Osteoblast (primary cell): ENCODE measurements around the gene ARHGDIB. TPM values are rescaled to one million over a fixed set of nuclear protein-coding genes. Genes with fewer than 3 reads are reported as not detected.

ENCODE experiments used
- DNase-seq: peaks from one replicate; pipeline ENCODE4 v3.0.0; 2011; ENCODE audit warnings: low spot score, mixed read lengths; ENCODE audit not compliant: insufficient read length; ENCODE audit errors: missing footprints
- H2AFZ ChIP-seq: 2 replicates; pipeline ENCODE4 v1.6.0; 2011; ENCODE audit warnings: mild to moderate bottlenecking, low read length
- H3K27ac ChIP-seq: 2 replicates; pipeline ENCODE4 v1.5.1; 2011; ENCODE audit warnings: mild to moderate bottlenecking, low read depth, low read length, moderate library complexity
- H3K27me3 ChIP-seq: 2 replicates; pipeline ENCODE4 v1.6.0; 2012; ENCODE audit warnings: mild to moderate bottlenecking, control low read depth, inconsistent platforms, low read length, moderate library complexity; ENCODE audit not compliant: insufficient read depth
- H3K36me3 ChIP-seq: 2 replicates; pipeline ENCODE4 v1.5.1; 2011; ENCODE audit warnings: mild to moderate bottlenecking, low read length, control low read depth, moderate library complexity; ENCODE audit not compliant: insufficient read depth
- H3K4me1 ChIP-seq: 2 replicates; pipeline ENCODE4 v1.5.1; 2011; ENCODE audit warnings: mild to moderate bottlenecking, low read length, control low read depth, moderate library complexity; ENCODE audit not compliant: insufficient read depth
- H3K4me2 ChIP-seq: 2 replicates; pipeline ENCODE4 v1.6.0; 2011; ENCODE audit warnings: mild to moderate bottlenecking, low read length; ENCODE audit not compliant: insufficient read depth
- H3K4me3 ChIP-seq: fragments of 200-600 bp; sonication (generic); 3 replicates; pipeline ENCODE4 v1.5.1; 2012; ENCODE audit warnings: mild to moderate bottlenecking, low read length, inconsistent platforms; ENCODE audit not compliant: insufficient read depth
- H3K79me2 ChIP-seq: 2 replicates; pipeline ENCODE4 v1.6.0; 2012; ENCODE audit warnings: mild to moderate bottlenecking, low read length, control low read depth, inconsistent platforms; ENCODE audit not compliant: insufficient read depth
- H3K9me3 ChIP-seq: 2 replicates; pipeline ENCODE4 v1.5.1; 2011; ENCODE audit warnings: low read depth, low read length, control low read depth
- H4K20me1 ChIP-seq: 2 replicates; pipeline ENCODE4 v1.6.0; 2012; ENCODE audit warnings: mild to moderate bottlenecking, low read length, control low read depth; ENCODE audit not compliant: insufficient read depth
- CTCF ChIP-seq: IDR thresholded peaks from 2 replicates; pipeline ENCODE4 v1.5.1; 2011; ENCODE audit warnings: mild to moderate bottlenecking, low read depth, low read length, moderate library complexity; ENCODE audit errors: extremely low read depth
- total RNA-seq: library from RNA; depleted of rRNA; stranded (reverse); fragments of >200 nt; gene quantifications from 2 replicates; pipeline ENCODE4 v1.2.3, GENCODE V29; 2012

The ARHGDIB gene
- total RNA-seq, 1 donor: 7.2 TPM

- no peak overlapping the region for H3K4me2 ChIP-seq
- no peaks in the 10 kb centered on the region for H3K9me3 ChIP-seq
- H4K20me1 ChIP-seq: no peaks in the 10 kb centered on the region
- peaks cover 8% of the 10 kb centered on the region for H3K4me1 ChIP-seq
- no peaks in the 10 kb centered on the region for H3K27me3 ChIP-seq
- H3K79me2 ChIP-seq: no peaks in the 10 kb centered on the region
- H3K27ac ChIP-seq: no peak overlapping the region
- no peak for DNase-seq
- no peak for TF ChIP-seq CTCF
- no peak overlapping the region for H3K4me3 ChIP-seq
- H2AFZ ChIP-seq: no peak overlapping the region
- no peaks in the 10 kb centered on the region for H3K36me3 ChIP-seq
Measured at GRCh38 chr12:14964406-14964805, 3.0 kb upstream of the ARHGDIB start.

- no peak for TF ChIP-seq CTCF
- H3K36me3 ChIP-seq: no peaks in the 10 kb centered on the region
- no peak overlapping the region for H3K4me2 ChIP-seq
- H3K4me3 ChIP-seq: no peak overlapping the region
- H3K4me1 ChIP-seq: peaks cover 8% of the 10 kb centered on the region
- no peaks in the 10 kb centered on the region for H3K27me3 ChIP-seq
- no peak overlapping the region for H3K27ac ChIP-seq
- H2AFZ ChIP-seq: no peak overlapping the region
- no peak for DNase-seq
- no peaks in the 10 kb centered on the region for H4K20me1 ChIP-seq
- no peaks in the 10 kb centered on the region for H3K9me3 ChIP-seq
- no peaks in the 10 kb centered on the region for H3K79me2 ChIP-seq
Measured at GRCh38 chr12:14963520-14963919, 2.1 kb upstream of the ARHGDIB start.

GRCh38 chr12:14962797-14963196 lies 1.4 kb upstream of the ARHGDIB start:
- Histone ChIP-seq H3K27me3 (no peaks in the 10 kb centered on the region), H3K4me1 (peaks cover 11% of the 10 kb centered on the region), H3K4me2 (no peak overlapping the region), H3K79me2 (no peaks in the 10 kb centered on the region), H4K20me1 (no peaks in the 10 kb centered on the region), H2AFZ (no peak overlapping the region), H3K9me3 (no peaks in the 10 kb centered on the region), H3K27ac (no peak overlapping the region), H3K36me3 (no peaks in the 10 kb centered on the region), H3K4me3 (no peak overlapping the region)
- TF ChIP-seq CTCF: no peak
- no peak for DNase-seq

- H3K79me2 ChIP-seq: no peaks in the 10 kb centered on the region
- no peaks in the 10 kb centered on the region for H4K20me1 ChIP-seq
- H3K4me1 ChIP-seq: peaks cover 11% of the 10 kb centered on the region
- TF ChIP-seq CTCF: no peak
- H3K27ac ChIP-seq: no peak overlapping the region
- H3K36me3 ChIP-seq: no peaks in the 10 kb centered on the region
- no peak overlapping the region for H3K4me3 ChIP-seq
- no peaks in the 10 kb centered on the region for H3K9me3 ChIP-seq
- H3K27me3 ChIP-seq: no peaks in the 10 kb centered on the region
- H3K4me2 ChIP-seq: no peak overlapping the region
- DNase-seq: no peak
- H2AFZ ChIP-seq: no peak overlapping the region
Measured at GRCh38 chr12:14962153-14962539, 745 bp upstream of the ARHGDIB start.
